ENCODE data around the gene MMP27. TPM values are rescaled to one million over a fixed set of nuclear protein-coding genes. Genes with fewer than 3 reads are reported as not detected.

The MMP27 gene
- total and polyA plus RNA-seq, 2 experiments from 2014 or later, result not detected

DNA sequence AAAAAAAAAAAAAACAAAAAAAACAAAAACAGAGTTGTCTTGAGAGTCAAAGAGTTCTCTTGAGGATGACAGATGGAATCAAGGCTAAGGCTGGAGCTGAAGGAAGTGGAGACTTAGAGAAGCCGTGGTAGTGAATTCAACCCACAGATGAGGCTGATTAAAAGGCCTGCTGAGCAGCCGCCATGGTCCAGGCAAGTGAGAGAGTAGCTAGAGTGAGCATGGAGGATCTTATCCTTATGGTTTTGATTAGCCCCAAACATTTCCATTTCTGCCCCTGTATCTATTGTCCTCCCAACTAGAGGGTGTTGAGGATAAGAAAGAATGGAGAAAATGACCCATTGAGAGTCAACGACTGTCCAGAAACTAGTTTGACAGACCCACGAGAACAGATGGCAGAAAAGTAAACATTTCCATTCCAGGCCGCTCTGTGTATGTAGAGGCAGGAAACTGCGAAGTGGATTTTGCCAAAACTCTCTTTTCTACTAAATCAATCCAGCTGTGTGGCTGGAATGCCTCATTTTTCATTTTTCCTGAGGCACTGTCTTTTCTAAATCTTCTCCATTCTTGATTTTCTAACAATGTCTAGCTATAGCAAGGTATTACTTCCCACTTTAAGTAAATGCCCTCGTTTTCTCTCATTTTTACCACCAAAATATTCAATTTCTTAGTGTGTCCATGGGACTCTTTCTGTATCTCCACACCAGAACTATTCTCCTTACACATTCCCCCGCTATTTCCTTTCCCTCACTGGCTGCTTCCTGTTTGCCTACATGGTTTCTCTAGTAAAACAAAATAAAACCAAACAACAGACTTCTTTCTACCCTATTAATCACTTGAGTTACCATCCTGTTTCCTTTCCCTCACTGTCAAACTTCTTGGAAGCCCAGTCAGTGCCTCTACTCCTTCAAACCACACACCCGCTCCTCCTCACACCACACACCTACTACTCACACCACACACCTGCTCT lies 24.6 kb upstream of the MMP27 start:
- 56% methylated on average over 9 of the region's 9 CpGs for WGBS (ENCODE audit: low lambda C conversion rate, missing lambda C conversion rate)
- peak; percentile 12 for DNase-seq (ENCODE audit: low spot score)
- H3K4me2 ChIP-seq, result peak overlapping the region; percentile 17
- no peaks in the 10 kb centered on the region for H3K36me3 ChIP-seq (replicated peaks; ENCODE audit: insufficient read depth, low read depth)
- H3K9me3 ChIP-seq (ENCODE audit: low read depth), result no peaks in the 10 kb centered on the region
- TF ChIP-seq EZH2phosphoT487 (IDR thresholded peaks at IDR 0.05; ENCODE audit: low read depth, severe bottlenecking, unreplicated experiment) (no peak), EZH2 (IDR thresholded peaks at IDR 0.05; ENCODE audit: borderline replicate concordance) (no peak)
- TF ChIP-seq, protein P1, sequence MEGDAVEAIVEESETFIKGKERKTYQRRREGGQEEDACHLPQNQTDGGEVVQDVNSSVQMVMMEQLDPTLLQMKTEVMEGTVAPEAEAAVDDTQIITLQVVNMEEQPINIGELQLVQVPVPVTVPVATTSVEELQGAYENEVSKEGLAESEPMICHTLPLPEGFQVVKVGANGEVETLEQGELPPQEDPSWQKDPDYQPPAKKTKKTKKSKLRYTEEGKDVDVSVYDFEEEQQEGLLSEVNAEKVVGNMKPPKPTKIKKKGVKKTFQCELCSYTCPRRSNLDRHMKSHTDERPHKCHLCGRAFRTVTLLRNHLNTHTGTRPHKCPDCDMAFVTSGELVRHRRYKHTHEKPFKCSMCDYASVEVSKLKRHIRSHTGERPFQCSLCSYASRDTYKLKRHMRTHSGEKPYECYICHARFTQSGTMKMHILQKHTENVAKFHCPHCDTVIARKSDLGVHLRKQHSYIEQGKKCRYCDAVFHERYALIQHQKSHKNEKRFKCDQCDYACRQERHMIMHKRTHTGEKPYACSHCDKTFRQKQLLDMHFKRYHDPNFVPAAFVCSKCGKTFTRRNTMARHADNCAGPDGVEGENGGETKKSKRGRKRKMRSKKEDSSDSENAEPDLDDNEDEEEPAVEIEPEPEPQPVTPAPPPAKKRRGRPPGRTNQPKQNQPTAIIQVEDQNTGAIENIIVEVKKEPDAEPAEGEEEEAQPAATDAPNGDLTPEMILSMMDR (IDR thresholded peaks at IDR 0.05; ENCODE audit: poor library complexity), result no peak
- H3K9me2 ChIP-seq (replicated peaks; ENCODE audit: insufficient read depth), result no peaks in the 10 kb centered on the region
- H3K4me1 ChIP-seq (ENCODE audit: insufficient read depth), result no peaks in the 10 kb centered on the region
- peak overlapping the region; percentile 64 for H3K27ac ChIP-seq
- H4K20me1 ChIP-seq (ENCODE audit: insufficient read depth, poor library complexity, severe bottlenecking), result no peaks in the 10 kb centered on the region
- H3K27me3 ChIP-seq, result no peaks in the 10 kb centered on the region
- no peak overlapping the region for H2AFZ ChIP-seq
- H3K79me2 ChIP-seq, result no peaks in the 10 kb centered on the region
- no peak overlapping the region for H3K4me3 ChIP-seq

DNA sequence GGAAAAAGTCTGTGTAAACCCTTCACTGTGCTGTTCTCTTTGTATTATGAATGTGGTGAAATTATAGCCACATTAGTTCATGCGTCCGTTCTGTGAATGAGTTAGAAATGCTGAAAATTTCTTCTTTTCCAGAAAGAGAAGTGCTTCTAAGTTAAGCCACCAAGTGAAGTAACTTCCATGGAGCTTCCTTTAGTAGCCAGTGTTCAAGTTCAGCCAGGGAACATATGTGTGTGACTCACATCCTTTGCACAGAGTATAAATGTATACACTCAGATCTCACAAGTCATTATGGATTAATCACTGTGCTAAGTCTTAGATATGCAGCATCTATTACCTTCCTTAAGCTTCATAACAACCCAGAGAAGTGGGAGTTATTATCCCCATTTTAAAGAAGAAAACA lies 22.3 kb upstream of the MMP27 start:
- H3K27me3 ChIP-seq, result no peaks in the 10 kb centered on the region
- DNase-seq (ENCODE audit: low spot score), result no peak
- H3K4me3 ChIP-seq, result no peak overlapping the region
- no peak overlapping the region for H3K27ac ChIP-seq
- no peak overlapping the region for H2AFZ ChIP-seq
- no peaks in the 10 kb centered on the region for H3K79me2 ChIP-seq
- H3K4me1 ChIP-seq (ENCODE audit: insufficient read depth), result no peaks in the 10 kb centered on the region
- WGBS (ENCODE audit: low lambda C conversion rate, missing lambda C conversion rate), result 98% methylated on average over 2 of the region's 2 CpGs
- no peak overlapping the region for H3K4me2 ChIP-seq
- no peaks in the 10 kb centered on the region for H3K36me3 ChIP-seq (replicated peaks; ENCODE audit: insufficient read depth, low read depth)
- H3K9me2 ChIP-seq (replicated peaks; ENCODE audit: insufficient read depth), result no peaks in the 10 kb centered on the region
- H3K9me3 ChIP-seq (ENCODE audit: low read depth), result no peaks in the 10 kb centered on the region
- no peaks in the 10 kb centered on the region for H4K20me1 ChIP-seq (ENCODE audit: insufficient read depth, poor library complexity, severe bottlenecking)
- TF ChIP-seq EZH2 (IDR thresholded peaks at IDR 0.05; ENCODE audit: borderline replicate concordance) (no peak), EZH2phosphoT487 (IDR thresholded peaks at IDR 0.05; ENCODE audit: low read depth, severe bottlenecking, unreplicated experiment) (no peak)
- TF ChIP-seq, protein P1 (IDR thresholded peaks at IDR 0.05; ENCODE audit: poor library complexity), result no peak

DNA sequence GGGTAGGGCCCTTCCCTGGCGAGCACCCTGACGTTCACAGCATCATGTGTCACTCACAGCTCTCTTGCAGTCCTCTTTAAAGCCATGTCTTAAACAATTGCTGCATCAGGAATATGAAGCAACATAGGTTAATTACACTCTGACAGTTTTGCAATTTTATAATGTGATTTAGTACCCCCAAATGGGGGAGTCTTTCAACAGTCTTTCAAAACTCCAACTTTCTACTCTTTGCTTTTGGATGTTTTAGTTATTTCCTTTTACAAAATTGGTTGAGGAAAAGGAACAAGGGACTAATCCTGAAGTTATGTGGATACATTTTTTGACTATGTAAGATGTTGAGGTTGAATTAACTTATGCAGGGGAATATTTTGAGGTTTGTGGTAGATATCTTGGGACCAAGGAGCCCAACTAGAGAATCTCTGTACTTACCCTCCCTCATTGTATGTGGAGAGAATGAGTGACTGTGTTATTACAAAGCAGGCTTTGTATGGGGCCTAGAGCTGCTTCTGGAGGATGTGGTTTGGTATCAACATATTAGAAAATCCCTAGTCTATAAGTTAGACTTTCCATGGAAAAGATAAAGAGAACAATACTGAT lies 19.4 kb upstream of the MMP27 start, which contains the start of gene MMP8:
MMP8 (minus strand) TSS at position 51 of the 597 bp plus-strand sequence. CDS start 99 bp downstream, outside the sequence.
- Histone ChIP-seq H3K79me2 (no peaks in the 10 kb centered on the region), H3K4me1 (ENCODE audit: insufficient read depth) (no peaks in the 10 kb centered on the region), H3K4me2 (no peak within 1 kb of the TSS), H2AFZ (no peak within 1 kb of the TSS), H3K27ac (no peak within 1 kb of the TSS), H3K4me3 (no peak within 1 kb of the TSS), H3K9me2 (replicated peaks; ENCODE audit: insufficient read depth) (no peaks in the 10 kb centered on the region), H4K20me1 (ENCODE audit: insufficient read depth, poor library complexity, severe bottlenecking) (no peaks in the 10 kb centered on the region), H3K36me3 (replicated peaks; ENCODE audit: insufficient read depth, low read depth) (no peaks in the 10 kb centered on the region), H3K9me3 (ENCODE audit: low read depth) (no peaks in the 10 kb centered on the region), H3K27me3 (no peaks in the 10 kb centered on the region)
- no peak for DNase-seq (ENCODE audit: low spot score)
- 45% methylated on average over 2 of the region's 2 CpGs for whole genome bisulfite sequencing (ENCODE audit: low lambda C conversion rate, missing lambda C conversion rate)
- TF ChIP-seq EZH2 (IDR thresholded peaks at IDR 0.05; ENCODE audit: borderline replicate concordance), result no peak

DNA sequence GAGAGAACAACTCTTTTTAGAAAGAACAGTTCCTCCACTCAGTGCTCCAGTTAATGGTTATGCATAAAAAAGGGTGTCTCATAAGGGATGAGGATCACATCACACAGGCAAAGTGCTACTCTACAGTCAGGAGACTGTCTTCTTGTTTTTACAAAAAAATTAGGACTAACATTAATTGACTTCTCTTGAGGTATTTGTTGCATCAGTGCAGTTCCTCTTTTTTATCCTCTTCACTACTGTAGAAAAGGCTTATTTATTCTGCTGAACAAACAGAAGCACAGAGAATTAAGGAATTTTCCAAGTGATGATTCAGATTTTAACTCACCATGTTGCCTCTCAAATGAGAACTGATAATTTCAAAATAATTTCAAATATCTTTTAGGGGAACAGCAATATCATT lies 17.3 kb upstream of the MMP27 start:
- Histone ChIP-seq H3K9me2 (replicated peaks; ENCODE audit: insufficient read depth) (no peaks in the 10 kb centered on the region), H3K27me3 (no peaks in the 10 kb centered on the region), H3K4me1 (ENCODE audit: insufficient read depth) (no peaks in the 10 kb centered on the region), H2AFZ (no peak overlapping the region), H4K20me1 (ENCODE audit: insufficient read depth, poor library complexity, severe bottlenecking) (no peaks in the 10 kb centered on the region), H3K27ac (no peak overlapping the region), H3K79me2 (no peaks in the 10 kb centered on the region), H3K9me3 (ENCODE audit: low read depth) (no peaks in the 10 kb centered on the region), H3K4me3 (no peak overlapping the region), H3K4me2 (no peak overlapping the region), H3K36me3 (replicated peaks; ENCODE audit: insufficient read depth, low read depth) (no peaks in the 10 kb centered on the region)
- no peak for DNase-seq (ENCODE audit: low spot score)
- no peak for TF ChIP-seq EZH2phosphoT487 (IDR thresholded peaks at IDR 0.05; ENCODE audit: low read depth, severe bottlenecking, unreplicated experiment)
- TF ChIP-seq EZH2 (IDR thresholded peaks at IDR 0.05; ENCODE audit: borderline replicate concordance), result no peak
- TF ChIP-seq, protein P1 (IDR thresholded peaks at IDR 0.05; ENCODE audit: poor library complexity), result no peak
